DND-41 (cell line): ENCODE measurements around the gene LRPPRC.

Source experiments
- ATAC-seq: fragments of 200-7000 bp; cut with Tn5 transposase; 3 replicates; pipeline ENCODE4 v1.9.1; 2021; ENCODE audit warnings: low read depth; ENCODE audit not compliant: insufficient read depth
- DNase-seq: peaks from one replicate; pipeline ENCODE4 v3.0.0-alpha.2; 2020
- H2AFZ ChIP-seq: 2 replicates; pipeline ENCODE4 v1.6.0; 2012; ENCODE audit warnings: low read depth, low read length
- H3K27ac ChIP-seq: 2 replicates; pipeline ENCODE4 v1.5.1; 2012; ENCODE audit warnings: low read length, inconsistent platforms
- H3K27me3 ChIP-seq: fragments of 200-600 bp; sonication (generic); 2 replicates; pipeline ENCODE4 v1.6.0; 2012; ENCODE audit warnings: low read length, mild to moderate bottlenecking, inconsistent platforms; ENCODE audit not compliant: insufficient read depth, poor library complexity
- H3K36me3 ChIP-seq: 2 replicates; pipeline ENCODE4 v1.5.1; 2012; ENCODE audit warnings: low read length, inconsistent platforms; ENCODE audit not compliant: insufficient read depth
- H3K4me1 ChIP-seq: 2 replicates; pipeline ENCODE4 v1.5.1; 2012; ENCODE audit warnings: mild to moderate bottlenecking, low read length; ENCODE audit not compliant: insufficient read depth
- H3K4me2 ChIP-seq: 2 replicates; pipeline ENCODE4 v1.6.0; 2012; ENCODE audit warnings: mild to moderate bottlenecking, moderate library complexity, low read length, inconsistent platforms; ENCODE audit not compliant: insufficient read depth
- H3K4me3 ChIP-seq, 2 experiments: fragments of 200-600 bp in 1 of 2; shearing (Covaris generic) in 1 of 2; 2 replicates each; pipeline ENCODE4 v1.5.1; 2012 to 2016; ENCODE audit warnings: inconsistent platforms in 2 of 2, low read length in 2 of 2, mild to moderate bottlenecking in 2 of 2, low read depth in 1 of 2, moderate library complexity in 1 of 2
- H3K79me2 ChIP-seq: 2 replicates; pipeline ENCODE4 v1.6.0; 2012; ENCODE audit warnings: low read length, inconsistent platforms; ENCODE audit not compliant: insufficient read depth
- H3K9ac ChIP-seq: 2 replicates; pipeline ENCODE4 v1.6.0; 2012; ENCODE audit warnings: low read depth, mild to moderate bottlenecking, inconsistent platforms, low read length, moderate library complexity
- H3K9me3 ChIP-seq: 2 replicates; pipeline ENCODE4 v1.5.1; 2012; ENCODE audit warnings: low read length, moderate library complexity, mild to moderate bottlenecking, inconsistent platforms; ENCODE audit not compliant: insufficient read depth, severe bottlenecking
- H4K20me1 ChIP-seq: 2 replicates; pipeline ENCODE4 v1.6.0; 2012; ENCODE audit warnings: low read length; ENCODE audit not compliant: insufficient read depth
- EZH2 ChIP-seq: IDR thresholded peaks from 3 replicates; pipeline ENCODE4 v1.6.1; 2012; ENCODE audit warnings: borderline replicate concordance, low read depth, mild to moderate bottlenecking, moderate library complexity, low read length, inconsistent platforms; ENCODE audit not compliant: severe bottlenecking
- TF ChIP-seq, protein P1 (sequence below): IDR thresholded peaks from 2 replicates; pipeline ENCODE4 v1.5.1; 2012; ENCODE audit warnings: borderline replicate concordance, low read length, moderate library complexity, mild to moderate bottlenecking; ENCODE audit not compliant: poor library complexity, severe bottlenecking; ENCODE audit errors: extremely low read depth

LRPPRC gene

DNA sequence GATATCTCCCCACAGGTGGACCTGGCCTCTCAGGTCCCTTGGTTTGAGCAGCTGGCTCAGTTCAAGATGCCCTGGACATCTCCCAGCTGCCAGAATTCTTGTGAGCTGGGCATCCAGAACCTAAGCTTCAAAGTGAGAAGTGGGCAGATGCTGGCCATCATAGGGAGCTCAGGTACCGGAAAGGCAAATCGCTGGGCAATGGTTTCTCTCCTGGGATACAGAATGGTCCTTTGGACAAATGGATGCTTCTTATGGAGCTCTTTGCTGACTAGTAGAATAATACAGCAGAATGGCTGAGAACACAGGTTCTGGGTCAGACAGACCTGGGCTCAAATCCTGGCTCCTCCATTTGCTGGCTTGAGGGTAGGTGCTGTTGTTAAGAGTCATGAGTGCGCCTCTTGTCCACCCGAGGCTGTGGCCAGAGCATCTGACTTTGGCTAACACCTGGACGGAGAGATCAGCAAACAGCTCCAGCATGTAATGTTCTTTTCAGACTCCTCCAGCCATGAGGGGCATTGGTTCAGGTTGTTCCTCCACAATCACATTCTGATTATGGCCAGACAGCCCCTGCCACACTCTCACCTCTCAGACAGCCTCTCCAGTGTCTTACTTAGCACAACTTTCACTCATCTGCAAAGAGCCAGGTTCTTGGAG lies 149.5 kb downstream of the LRPPRC start:
- Histone ChIP-seq H3K27ac (no peak overlapping the region), H2AFZ (no peak overlapping the region), H3K9ac (no peak overlapping the region), H3K36me3 (no peaks in the 10 kb centered on the region), H3K4me3 (no peak overlapping the region), H3K9me3 (no peaks in the 10 kb centered on the region), H3K4me1 (no peaks in the 10 kb centered on the region), H3K27me3 (peaks cover 17% of the 10 kb centered on the region), H3K4me2 (no peak overlapping the region), H3K79me2 (no peaks in the 10 kb centered on the region), H4K20me1 (no peaks in the 10 kb centered on the region)
- no peak for DNase-seq
- no peak for ATAC-seq
- TF ChIP-seq, protein P1, sequence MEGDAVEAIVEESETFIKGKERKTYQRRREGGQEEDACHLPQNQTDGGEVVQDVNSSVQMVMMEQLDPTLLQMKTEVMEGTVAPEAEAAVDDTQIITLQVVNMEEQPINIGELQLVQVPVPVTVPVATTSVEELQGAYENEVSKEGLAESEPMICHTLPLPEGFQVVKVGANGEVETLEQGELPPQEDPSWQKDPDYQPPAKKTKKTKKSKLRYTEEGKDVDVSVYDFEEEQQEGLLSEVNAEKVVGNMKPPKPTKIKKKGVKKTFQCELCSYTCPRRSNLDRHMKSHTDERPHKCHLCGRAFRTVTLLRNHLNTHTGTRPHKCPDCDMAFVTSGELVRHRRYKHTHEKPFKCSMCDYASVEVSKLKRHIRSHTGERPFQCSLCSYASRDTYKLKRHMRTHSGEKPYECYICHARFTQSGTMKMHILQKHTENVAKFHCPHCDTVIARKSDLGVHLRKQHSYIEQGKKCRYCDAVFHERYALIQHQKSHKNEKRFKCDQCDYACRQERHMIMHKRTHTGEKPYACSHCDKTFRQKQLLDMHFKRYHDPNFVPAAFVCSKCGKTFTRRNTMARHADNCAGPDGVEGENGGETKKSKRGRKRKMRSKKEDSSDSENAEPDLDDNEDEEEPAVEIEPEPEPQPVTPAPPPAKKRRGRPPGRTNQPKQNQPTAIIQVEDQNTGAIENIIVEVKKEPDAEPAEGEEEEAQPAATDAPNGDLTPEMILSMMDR, result no peak
- TF ChIP-seq EZH2, result no peak

DNA sequence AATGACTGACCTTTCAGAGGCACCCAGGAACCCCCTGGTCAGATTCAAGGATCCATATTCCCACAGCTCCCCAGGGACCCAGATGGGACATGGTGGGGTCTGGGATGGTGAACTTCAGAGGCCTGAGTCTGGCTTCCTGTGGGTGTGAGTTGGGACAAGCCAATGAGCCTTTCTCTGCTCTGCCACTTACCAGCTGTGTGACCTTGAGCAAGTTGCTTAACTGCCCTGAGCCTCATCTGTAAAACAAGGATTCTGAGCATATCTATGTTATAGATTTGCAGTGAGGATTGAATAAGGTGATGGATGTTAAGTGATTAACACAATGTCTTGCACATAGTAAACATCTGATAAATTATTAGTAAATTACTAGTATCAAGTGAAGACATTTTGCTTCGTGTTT lies 150.6 kb downstream of the LRPPRC start:
- Histone ChIP-seq H3K27me3 (peaks cover 24% of the 10 kb centered on the region), H3K27ac (no peak overlapping the region), H3K36me3 (no peaks in the 10 kb centered on the region), H3K9me3 (no peaks in the 10 kb centered on the region), H2AFZ (no peak overlapping the region), H3K9ac (no peak overlapping the region), H4K20me1 (no peaks in the 10 kb centered on the region), H3K4me1 (no peaks in the 10 kb centered on the region), H3K4me2 (no peak overlapping the region), H3K4me3 (no peak overlapping the region), H3K79me2 (no peaks in the 10 kb centered on the region)
- ATAC-seq (no peak), DNase-seq (no peak)
- no peak for TF ChIP-seq EZH2
- TF ChIP-seq, protein P1, result no peak

DNA sequence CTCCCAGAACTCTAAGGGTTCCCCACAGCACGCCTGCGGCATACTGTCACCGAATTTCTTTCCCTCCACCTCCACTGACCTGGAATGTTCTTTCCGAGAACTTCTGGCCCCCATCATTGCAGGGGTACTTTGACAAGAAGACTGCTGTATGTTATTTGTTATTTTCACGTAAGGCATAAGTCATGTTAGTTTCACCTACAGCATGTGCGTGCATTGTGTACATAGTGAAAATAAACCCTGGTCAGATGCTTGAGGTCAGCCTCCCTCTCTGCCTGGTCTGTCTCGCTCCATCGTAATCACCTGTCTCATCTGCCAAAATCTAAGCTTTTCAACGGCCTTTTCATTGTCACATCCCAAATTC lies 152.9 kb downstream of the LRPPRC start:
- Histone ChIP-seq H3K36me3 (no peaks in the 10 kb centered on the region), H2AFZ (no peak overlapping the region), H3K4me1 (no peaks in the 10 kb centered on the region), H3K27me3 (peaks cover 24% of the 10 kb centered on the region), H4K20me1 (no peaks in the 10 kb centered on the region), H3K9me3 (no peaks in the 10 kb centered on the region), H3K79me2 (no peaks in the 10 kb centered on the region), H3K9ac (no peak overlapping the region), H3K4me3 (no peak overlapping the region), H3K4me2 (no peak overlapping the region), H3K27ac (no peak overlapping the region)
- TF ChIP-seq, protein P1, result no peak
- TF ChIP-seq EZH2, result no peak
- no peak for DNase-seq
- ATAC-seq, result no peak
